GF-D8 (cell line): ENCODE measurements around the gene GLIPR2.
"Not testable (repeated sequence)": the region's sequence is repeated elsewhere in the genome, so short reads cannot be mapped to it uniquely, and the experiment has no call there.

ENCODE experiments used
- DNase-seq: peaks from one replicate; lab custom pipeline; 2025; lab: John Stamatoyannopoulos, UW

GLIPR2 gene

DNA sequence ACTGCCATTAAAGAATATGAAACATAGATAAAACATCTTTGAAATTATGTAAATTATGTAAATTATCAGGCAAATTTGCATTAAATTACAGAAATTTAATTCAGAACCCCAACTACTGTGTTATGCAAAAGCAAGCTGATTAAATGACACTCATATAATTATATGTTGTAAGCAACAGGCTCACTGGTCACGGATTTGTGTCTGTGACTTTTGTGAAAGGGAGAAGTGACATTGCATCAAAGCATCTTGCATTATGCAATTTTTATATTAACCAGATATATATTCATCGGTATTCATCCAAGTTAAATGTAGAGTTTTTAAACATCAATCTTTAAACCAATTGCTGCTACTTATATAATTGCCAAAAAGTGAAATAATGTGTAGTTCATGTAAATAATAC, 13.0 kb upstream of the GLIPR2 start:
- no peak for DNase-seq

GRCh38 chr9:36125062-36125855, 11.3 kb upstream of the GLIPR2 start:
- DNase-seq, result no peak

- no peak for DNase-seq
These were observed 10.4 kb upstream of the GLIPR2 start for GRCh38 chr9:36126016-36126730.

- DNase-seq, result peak; percentile 92
These were observed 8.8 kb upstream of the GLIPR2 start for GRCh38 chr9:36127652-36128244.

DNA sequence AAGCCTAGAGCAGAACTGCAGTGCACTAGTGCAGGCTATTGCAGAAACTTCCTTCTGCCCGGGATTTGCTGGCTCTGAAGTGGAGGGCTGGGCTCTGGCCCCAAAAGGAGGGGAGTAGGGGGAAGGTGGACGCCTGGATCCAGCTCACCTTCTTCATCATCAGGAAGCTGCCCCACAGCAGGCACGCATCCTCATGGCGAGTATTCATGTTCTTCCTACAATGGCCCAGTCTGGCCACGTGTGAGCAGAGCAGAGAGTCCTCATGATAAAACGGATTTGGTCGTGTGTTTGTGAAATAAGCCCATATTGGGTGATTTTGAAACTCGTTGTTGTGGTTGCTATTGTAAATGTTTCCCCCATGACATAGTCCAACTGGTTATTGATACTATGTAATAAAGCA, 8.2 kb upstream of the GLIPR2 start:
- peak; percentile 77 for DNase-seq

DNA sequence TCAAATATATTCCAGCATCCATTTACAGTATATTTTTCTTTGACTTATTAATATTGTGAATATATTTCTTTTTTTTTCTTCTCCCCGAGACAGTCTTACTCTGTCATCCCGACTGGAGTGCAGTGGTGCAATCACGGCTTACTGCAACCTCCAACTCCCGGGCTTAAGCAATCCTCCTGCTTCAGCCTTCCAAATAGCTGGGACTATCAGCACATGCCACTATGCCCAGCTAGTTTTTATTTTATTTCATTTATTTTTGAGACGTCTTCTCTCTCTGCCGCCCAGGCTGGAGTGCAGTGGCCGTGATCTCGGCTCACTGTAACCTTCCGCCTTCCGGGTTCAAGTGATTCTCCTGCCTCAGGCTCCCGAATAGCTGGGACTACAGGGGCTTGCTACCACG, 7.4 kb upstream of the GLIPR2 start:
- DNase-seq, result peak; percentile 34

DNA sequence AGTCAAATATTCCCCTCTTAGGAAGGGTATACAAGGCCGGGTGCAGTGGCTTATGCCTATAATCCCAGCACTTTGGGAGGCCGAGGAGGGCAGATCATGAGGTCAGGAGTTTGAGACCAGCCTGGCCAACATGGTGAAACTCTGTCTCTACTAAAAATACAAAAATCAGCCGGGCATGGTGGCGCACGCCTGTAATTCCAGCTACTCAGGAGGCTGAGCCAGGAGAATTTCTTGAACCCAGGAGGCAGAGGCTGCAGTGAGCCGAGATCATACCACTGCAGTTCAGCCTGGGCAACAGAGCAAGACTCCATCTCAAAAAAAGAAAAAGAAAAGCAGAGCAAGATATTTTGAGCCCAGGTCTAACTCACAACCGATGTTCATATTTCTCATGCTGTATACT, 4.9 kb upstream of the GLIPR2 start:
- not testable (repeated sequence) for DNase-seq

- no peak for DNase-seq
These were observed 4.4 kb upstream of the GLIPR2 start for GRCh38 chr9:36132086-36132485.

- no peak for DNase-seq
These were observed 1.6 kb upstream of the GLIPR2 start for GRCh38 chr9:36134761-36135505.

DNA sequence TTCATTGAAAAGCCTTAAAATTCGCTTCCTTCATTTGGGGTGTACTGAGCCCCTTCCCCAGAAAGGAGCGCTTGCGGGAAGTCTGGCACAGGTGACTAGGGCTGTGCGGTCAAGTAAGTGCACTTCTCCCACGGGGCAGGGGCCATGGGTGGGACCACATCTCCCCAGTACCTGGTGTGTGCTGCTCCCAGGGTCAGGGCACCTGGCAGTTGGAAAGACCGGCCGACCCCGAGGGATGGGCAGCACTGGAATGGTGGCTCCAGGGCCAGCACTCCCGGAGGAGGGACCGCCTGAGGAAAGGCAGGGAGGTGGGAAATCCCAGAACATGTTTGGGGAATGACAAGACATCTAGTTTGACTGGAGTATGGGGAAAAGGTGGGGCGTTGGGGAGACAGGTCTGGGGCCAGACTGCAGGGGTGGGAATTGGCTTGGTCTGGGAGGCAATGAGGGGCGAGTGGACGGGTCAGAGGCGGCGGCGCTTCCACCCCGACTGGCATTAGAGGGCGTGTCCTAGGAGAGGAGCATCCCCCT, 727 bp upstream of the GLIPR2 start:
- DNase-seq, result no peak

DNA sequence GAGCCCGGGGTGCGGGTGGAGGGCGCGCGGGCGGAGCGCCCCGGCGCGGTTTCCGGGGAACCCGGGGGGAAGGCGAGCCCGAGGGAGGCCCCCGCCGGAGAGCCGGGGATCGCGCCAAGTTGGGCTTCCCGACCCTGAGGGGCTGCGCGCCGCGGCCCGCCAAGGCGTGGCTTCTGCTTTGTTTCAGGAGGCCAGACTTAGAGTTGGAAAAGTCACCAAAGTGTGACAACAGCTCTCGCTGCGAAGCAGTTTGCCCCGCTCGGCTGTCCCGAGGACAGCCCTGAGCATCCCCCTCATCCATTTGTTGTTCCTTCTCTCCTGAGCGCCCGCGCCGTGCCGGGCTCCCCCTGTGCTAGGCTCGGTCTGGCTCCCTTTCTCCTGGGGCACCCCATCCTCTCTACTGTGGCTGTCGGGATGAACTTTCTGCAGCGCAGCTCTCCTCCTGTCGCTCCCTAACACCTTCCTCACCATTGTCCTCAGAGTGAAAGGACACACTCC, 410 bp downstream of the GLIPR2 start:
- DNase-seq, result no peak

- DNase-seq, result no peak
These were observed 965 bp downstream of the GLIPR2 start for GRCh38 chr9:36137392-36138004.

DNA sequence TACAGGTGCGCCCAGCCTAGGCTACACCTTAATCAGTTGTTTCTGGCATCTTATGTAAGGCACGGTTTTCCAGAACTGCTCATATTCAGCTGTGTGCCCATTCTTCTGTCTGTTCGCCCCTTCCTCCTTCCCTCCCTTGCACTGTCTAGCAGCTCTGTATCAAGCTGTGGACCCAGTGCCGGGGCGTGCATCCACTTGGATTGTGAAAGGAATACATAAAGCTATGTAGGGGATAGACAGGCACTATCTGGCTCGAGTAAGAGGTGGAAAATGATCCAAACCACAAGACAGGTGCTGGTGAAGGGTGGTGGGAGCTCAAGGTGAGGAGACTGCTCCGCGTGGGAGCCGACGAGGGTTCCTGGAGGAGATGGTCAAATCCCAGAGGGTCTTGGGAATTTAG, 2.0 kb downstream of the GLIPR2 start:
- DNase-seq, result no peak

DNA sequence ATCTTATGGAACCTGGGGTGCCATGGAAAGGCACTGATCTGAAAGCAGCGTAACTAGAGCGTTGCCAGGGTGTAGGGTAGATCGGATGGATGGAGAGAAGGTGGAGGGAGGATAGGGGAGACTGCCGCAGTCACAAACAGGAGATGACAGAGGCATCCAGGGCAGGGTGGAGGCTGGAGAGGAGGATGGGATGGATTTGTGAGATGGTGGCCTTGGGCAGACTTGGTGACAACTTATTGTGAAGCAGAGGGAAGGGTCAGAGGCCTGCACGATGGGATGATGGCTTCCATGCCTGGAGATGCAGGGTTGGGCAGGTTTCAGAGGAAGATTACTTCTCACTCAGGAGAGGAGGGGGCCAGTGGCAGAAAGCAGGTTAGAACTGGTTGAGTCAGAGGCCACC, 2.4 kb downstream of the GLIPR2 start:
- DNase-seq, result no peak

- peak; percentile 27 for DNase-seq
These were observed 3.9 kb downstream of the GLIPR2 start for GRCh38 chr9:36140086-36141084.

- DNase-seq, result no peak
These were observed 4.8 kb downstream of the GLIPR2 start for GRCh38 chr9:36141288-36141687.

DNA sequence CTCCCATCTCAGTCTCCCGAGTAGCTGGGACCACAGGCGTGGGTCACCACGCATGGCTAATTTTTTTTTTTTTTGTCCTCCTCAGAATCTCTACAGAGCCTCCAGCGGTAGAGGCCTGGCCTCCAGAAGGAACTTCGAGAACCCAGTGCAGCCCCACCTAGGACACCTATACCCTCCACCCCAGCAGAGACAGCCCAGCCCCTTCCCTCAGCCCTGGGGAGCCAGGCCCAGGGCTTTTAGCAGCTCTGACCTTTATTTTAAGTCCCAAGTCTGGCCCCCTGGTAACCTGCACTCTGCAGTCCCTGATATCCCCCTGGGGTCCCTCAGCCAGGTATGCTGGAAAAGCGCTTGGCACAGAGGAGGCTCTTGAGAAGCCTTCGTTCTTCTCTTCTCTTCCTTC, 5.2 kb downstream of the GLIPR2 start:
- no peak for DNase-seq

GRCh38 chr9:36142510-36143244, 6.1 kb downstream of the GLIPR2 start:
- DNase-seq, result no peak

DNA sequence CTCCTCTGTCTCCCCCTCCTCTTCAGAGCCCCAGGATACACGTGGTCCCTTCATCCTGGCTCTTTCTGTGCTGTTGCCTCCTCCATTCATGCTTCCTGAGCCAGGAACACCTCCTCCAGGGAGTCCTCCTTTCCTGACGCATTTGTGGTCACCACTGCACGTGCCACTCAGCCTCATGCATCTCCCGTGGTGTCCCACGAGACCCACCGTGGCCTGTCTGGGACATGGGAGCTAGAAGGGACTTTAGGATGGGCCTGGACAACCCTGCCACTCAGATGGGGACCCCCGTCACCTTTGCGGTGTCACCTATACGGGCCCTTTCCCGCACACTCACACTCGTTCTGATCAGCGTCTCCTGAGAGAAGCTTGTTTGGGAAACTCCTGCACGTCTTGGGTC, 6.7 kb downstream of the GLIPR2 start:
- no peak for DNase-seq
